Esophagus muscularis mucosa (tissue), 4 donors: Measurements from ENCODE around the gene FASTK. TPM values are rescaled to one million over a fixed set of nuclear protein-coding genes. Genes with fewer than 3 reads are reported as not detected.

Experiments
- DNase-seq: peaks from one replicate; pipeline ENCODE4 v3.0.0-alpha.2; 2017; ENCODE audit errors: extremely low spot score
- H3K27ac ChIP-seq, 4 donors: fragments of 200-600 bp; sonication (generic); replicated peaks in 1 of 4; 1 replicate in 3 of 4; 2 replicates in 1 of 4; pipeline ENCODE4 v1.5.1; 2016 to 2019; ENCODE audit warnings: mild to moderate bottlenecking in 1 of 4
- H3K27me3 ChIP-seq, 4 donors: fragments of 200-600 bp; sonication (generic); one replicate each; pipeline versions ENCODE4 v1.5.1 to v1.6.0; 2016 to 2019
- H3K36me3 ChIP-seq, 4 donors: fragments of 200-600 bp; sonication (generic); one replicate each; pipeline ENCODE4 v1.5.1; 2016 to 2019
- H3K4me1 ChIP-seq, 4 donors: fragments of 200-600 bp; sonication (generic); one replicate each; pipeline ENCODE4 v1.5.1; 2016 to 2019
- H3K4me3 ChIP-seq, 4 donors: fragments of 200-600 bp; sonication (generic); 1 replicate in 2 of 4; 2 replicates in 2 of 4; pipeline ENCODE4 v1.5.1; 2016 to 2019; ENCODE audit warnings: mild to moderate bottlenecking in 4 of 4, moderate library complexity in 1 of 4
- H3K9me3 ChIP-seq, 4 donors: fragments of 200-600 bp; sonication (generic); 1 replicate in 3 of 4; 2 replicates in 1 of 4; pipeline ENCODE4 v1.5.1; 2016 to 2019
- EP300 ChIP-seq: sonication (generic); formaldehyde crosslinking; IDR thresholded peaks from one replicate; pipeline ENCODE4 v1.6.1; 2017; ENCODE audit warnings: antibody characterized with exemption
- POLR2A ChIP-seq: fragments of 450-650 bp; IDR thresholded peaks from one replicate; pipeline ENCODE4 v1.6.1; 2017; ENCODE audit warnings: antibody characterized with exemption, moderate library complexity, mild to moderate bottlenecking, low read depth
- POLR2AphosphoS5 ChIP-seq, 2 donors: sonication (generic); formaldehyde crosslinking; IDR thresholded peaks; one replicate each; pipeline ENCODE4 v1.6.1; 2017; ENCODE audit warnings: antibody characterized with exemption in 2 of 2
- WGBS: methylation state at CpG from one replicate; pipeline ENCODE4 v1.1.5; 2018; 5-methylcytosine and 5-hydroxymethylcytosine counted together
- intact Hi-C: fragments of 100-400 bp; cut with DNase I; formaldehyde crosslinking; loops from one replicate; pipeline ENCODE4 v1.15.1; 2023
- total RNA-seq, 4 donors: library from RNA; depleted of rRNA; stranded (reverse); fragments of >200 nt; gene quantifications; one replicate each; pipeline versions ENCODE4 v1.1.0 to v1.2.1, GENCODE V29; 2016
- TF ChIP-seq, protein P1 (sequence below), 3 experiments: fragments of 200-600 bp in 2 of 3; fragments of 450-650 bp in 1 of 3; sonication (generic) in 2 of 3; IDR thresholded peaks; one replicate each; pipeline ENCODE4 v1.5.1; 2017 to 2019; ENCODE audit warnings: antibody characterized with exemption in 3 of 3, mild to moderate bottlenecking in 2 of 3, moderate library complexity in 1 of 3

FASTK gene
- total RNA-seq, 4 donors from 2014 or later: 45.7 to 74.9 (median 60.4) TPM

DNA sequence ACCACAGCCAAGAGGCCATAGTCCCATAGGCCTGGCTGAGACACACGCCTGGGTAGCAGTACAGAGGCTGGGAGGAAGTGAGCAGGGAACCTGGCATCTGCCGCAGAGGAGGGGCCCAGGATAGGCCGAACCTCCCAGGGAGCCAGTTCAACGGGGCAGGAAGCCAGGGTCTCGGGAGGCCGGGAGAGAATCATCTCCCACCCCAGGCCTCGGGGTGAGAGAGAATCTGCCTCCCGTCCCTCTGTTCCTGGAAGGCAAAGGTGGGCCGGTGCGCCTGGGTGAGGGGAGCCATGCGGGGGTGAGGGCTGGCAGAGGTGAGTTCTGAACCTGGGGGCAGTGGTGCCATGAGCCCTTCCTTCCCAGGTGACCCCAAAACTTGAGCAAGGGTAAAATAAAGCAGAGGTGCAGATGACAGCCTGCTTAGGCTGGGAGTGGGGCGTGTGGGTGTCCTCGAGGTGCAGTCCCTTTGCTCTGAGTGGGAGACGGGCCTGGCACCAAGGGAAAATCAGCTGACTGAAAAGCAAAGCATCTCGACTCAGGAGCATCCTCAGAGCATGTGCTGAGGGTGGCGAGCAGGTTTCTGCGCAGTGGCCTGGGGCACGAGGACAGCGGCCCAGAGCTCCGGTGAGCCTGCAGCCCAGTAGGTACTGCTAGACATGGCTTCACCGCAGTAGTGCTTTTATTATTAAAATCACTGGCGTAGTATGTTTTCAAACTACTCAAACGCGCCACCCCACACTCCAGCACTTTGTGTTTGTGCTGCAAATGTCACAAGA is 21.2 kb upstream of the FASTK start:
- WGBS: 76% methylated on average over 21 of the region's 24 CpGs
- no peak for DNase-seq
- Histone ChIP-seq H3K27ac (peak overlapping the region in 1 of 4 donors; percentile 12), H3K4me3 (no peak overlapping the region), H3K36me3 (peaks cover 0 to 6% (median 5%) of the 10 kb centered on the region in 4 donors), H3K27me3 (no peaks in the 10 kb centered on the region), H3K9me3 (no peaks in the 10 kb centered on the region), H3K4me1 (peaks cover 26 to 47% (median 32%) of the 10 kb centered on the region in 4 donors)
- TF ChIP-seq, protein P1, sequence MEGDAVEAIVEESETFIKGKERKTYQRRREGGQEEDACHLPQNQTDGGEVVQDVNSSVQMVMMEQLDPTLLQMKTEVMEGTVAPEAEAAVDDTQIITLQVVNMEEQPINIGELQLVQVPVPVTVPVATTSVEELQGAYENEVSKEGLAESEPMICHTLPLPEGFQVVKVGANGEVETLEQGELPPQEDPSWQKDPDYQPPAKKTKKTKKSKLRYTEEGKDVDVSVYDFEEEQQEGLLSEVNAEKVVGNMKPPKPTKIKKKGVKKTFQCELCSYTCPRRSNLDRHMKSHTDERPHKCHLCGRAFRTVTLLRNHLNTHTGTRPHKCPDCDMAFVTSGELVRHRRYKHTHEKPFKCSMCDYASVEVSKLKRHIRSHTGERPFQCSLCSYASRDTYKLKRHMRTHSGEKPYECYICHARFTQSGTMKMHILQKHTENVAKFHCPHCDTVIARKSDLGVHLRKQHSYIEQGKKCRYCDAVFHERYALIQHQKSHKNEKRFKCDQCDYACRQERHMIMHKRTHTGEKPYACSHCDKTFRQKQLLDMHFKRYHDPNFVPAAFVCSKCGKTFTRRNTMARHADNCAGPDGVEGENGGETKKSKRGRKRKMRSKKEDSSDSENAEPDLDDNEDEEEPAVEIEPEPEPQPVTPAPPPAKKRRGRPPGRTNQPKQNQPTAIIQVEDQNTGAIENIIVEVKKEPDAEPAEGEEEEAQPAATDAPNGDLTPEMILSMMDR (IDR thresholded peaks at IDR 0.05): no peak
- intact Hi-C loops: no loop called here

DNA sequence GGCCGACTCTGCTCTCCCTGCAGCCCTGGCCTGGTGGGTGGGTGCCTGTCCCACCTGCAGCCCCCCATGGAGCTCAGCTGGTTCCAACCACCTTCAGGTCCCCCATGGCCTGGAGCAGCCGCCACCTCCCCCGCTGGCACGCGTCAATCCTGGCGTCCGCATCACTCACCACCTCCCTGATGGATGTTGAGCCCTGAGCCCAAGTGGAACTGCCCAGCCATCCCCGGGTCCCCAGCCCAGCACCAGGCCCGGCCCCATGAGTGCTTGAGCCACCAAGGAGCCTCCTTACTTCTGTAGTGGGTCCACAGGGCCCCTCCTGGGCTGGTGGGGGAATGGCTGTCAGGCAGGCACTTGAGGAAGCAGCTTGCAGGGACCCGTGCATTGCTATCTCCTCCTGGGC is 20.3 kb upstream of the FASTK start:
- peaks cover 0 to 13% (median 8%) of the 10 kb centered on the region in 4 donors for H3K36me3 ChIP-seq
- no peaks in the 10 kb centered on the region for H3K27me3 ChIP-seq
- peaks cover 26 to 53% (median 34%) of the 10 kb centered on the region in 4 donors for H3K4me1 ChIP-seq
- no peak overlapping the region for H3K4me3 ChIP-seq
- DNase-seq: no peak
- no peak for TF ChIP-seq POLR2A
- intact Hi-C loops: no loop called here
- no peak overlapping the region for H3K27ac ChIP-seq
- no peaks in the 10 kb centered on the region for H3K9me3 ChIP-seq
- WGBS: 92% methylated on average over 2 of the region's 10 CpGs

DNA sequence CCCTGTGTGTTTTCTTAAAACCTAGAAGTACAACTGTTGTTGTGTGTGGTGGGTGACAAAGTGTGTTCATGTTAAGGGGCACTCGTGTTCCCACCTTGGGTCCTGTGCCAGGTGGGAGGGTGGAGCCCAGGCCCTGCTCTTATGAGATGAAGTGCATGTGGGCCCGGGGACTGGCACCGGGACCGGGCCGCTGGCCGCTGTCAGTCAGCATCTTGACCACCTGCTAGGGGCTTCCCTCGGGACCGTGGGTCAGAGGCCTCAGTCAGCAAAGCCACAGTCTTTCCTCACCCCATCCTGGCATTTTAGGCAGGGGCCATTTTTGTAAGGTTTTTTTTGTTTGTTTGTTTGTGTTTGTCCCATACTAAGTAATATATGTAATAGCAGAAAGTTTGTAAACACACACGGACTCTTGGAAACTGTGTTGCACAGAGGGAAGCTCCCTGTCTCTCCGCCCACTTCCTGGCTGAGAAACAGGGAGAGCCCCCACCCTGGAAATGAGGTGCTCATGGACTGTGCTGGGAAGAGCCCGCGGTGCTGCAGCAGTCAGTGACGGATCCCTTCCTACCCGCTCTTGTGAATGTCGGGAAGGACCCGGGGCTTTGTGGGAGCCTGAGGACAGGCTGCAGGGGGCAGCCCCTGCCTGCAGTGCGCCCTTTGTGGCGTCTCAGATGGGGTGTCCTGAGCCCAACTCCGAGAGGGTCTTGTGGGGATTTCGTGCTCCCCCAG is 19.0 kb upstream of the FASTK start:
- Histone ChIP-seq H3K36me3 (peaks cover 0 to 11% (median 7%) of the 10 kb centered on the region in 4 donors), H3K27ac (no peak overlapping the region), H3K4me3 (no peak overlapping the region), H3K9me3 (no peaks in the 10 kb centered on the region), H3K4me1 (peaks cover 26 to 61% (median 40%) of the 10 kb centered on the region in 4 donors), H3K27me3 (no peaks in the 10 kb centered on the region)
- 68% methylated on average over 11 of the region's 20 CpGs for WGBS
- TF ChIP-seq POLR2A (no peak), EP300 (no peak), POLR2AphosphoS5 (IDR thresholded peaks at IDR 0.05) (no peak)
- TF ChIP-seq, protein P1 (IDR thresholded peaks at IDR 0.05): no peak
- intact Hi-C loops: no loop called here
- no peak for DNase-seq

DNA sequence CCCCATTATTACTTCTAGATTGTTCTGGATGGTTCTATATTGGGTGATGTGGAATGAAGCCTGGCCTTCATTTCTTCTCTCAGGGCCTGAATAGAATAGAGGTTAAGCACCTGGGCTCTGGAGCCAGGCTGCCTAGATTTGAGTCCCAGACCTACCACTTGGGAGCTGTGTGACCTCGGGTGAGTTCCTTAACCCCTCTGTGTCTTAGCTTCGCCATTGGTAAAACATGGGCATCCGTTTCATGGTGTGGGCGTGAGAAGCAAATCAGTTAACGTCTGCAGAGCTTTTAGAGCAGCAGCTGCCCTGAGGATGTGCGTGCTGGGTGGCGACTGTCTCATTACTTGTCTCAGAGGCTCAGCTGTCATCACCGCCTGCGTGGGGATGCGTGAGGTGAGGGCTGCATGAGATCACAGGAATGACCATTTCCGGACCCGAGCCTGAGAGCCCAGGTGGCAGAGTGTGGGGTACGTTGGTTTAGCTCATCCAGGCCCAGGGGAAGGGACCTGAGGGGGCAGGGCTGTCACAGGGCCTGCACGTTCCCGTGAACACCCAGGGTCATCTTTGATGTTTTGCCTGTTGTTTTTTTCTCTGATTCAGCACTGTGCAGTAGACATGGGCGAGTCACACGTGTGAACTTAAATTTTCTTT is 15.3 kb upstream of the FASTK start:
- H3K4me1 ChIP-seq: peaks cover 38 to 78% (median 51%) of the 10 kb centered on the region in 4 donors
- no peak overlapping the region for H3K27ac ChIP-seq
- TF ChIP-seq POLR2A (no peak), POLR2AphosphoS5 (IDR thresholded peaks at IDR 0.05) (no peak), EP300 (no peak)
- TF ChIP-seq, protein P1 (IDR thresholded peaks at IDR 0.05): no peak
- intact Hi-C loops: no loop called here
- H3K9me3 ChIP-seq: no peaks in the 10 kb centered on the region
- DNase-seq: no peak
- WGBS: 87% methylated on average over 17 of the region's 17 CpGs
- peaks cover 0 to 13% (median 9%) of the 10 kb centered on the region in 4 donors for H3K36me3 ChIP-seq
- no peak overlapping the region for H3K4me3 ChIP-seq
- H3K27me3 ChIP-seq: no peaks in the 10 kb centered on the region
